ENCODE measurements around the gene IDH3B.
"Not testable (repeated sequence)": the region's sequence is repeated elsewhere in the genome, so short reads cannot be mapped to it uniquely, and the experiment has no call there.

The IDH3B gene

DNA sequence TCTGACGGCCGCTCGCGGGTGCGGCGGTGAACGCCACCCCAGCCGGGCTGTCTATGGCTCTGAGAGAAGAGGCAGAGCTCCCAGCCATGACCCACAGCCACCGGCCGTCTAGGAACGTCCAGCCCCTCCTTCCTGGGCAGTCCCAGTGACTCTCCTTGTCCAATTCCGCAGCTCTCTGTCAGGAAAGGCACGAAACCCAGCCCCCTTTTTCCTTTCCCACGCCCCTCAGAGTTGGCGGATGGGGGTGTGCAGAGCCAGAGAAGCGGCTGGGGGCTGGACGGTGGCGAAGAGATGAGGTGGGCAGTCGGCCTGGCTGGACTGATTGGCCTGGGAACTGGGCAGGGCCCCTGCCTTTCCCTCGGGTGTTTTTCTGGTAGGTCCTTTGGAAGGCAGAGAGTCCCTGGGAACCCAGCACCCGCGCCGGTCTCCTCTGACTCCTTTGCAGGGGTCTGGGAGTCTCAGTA lies 30.0 kb upstream of the IDH3B start:
- DNase-seq: no peak

DNA sequence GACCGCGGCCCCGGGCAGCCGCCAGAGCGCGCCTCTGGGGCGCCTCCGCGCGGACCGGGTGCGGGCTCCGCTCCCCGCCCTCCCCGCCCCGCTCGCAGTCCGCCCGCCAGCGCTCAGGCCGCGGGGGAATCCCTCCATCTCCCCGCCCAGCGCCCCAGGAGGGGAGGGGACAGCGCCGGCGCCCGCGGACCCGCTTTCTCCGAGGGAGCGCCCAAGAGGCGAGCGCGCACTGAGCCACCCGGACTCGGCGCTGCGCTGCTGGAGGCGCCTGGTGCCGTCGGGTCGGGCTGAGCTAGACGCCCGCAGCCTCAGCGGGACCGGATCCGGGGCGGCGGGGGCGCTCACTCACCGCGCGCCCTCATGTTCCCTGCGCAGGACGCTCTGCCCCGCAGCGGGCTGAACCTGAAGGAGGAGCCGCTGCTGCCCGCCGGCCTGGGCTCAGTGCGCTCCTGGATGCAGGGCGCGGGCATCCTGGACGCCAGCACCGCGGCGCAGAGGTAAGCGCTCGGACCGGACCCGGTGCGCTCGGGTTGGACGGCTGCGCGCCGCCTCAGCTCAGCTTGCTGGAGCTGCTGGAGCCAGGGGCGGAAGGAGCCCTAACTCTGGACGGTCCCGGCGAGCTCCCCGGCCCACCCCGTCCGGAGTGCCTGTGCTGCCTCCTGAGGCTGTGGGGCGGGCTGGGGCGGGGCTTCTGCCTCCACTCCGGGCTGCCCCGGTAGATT lies 29.4 kb upstream of the IDH3B start:
- no peak for DNase-seq

DNA sequence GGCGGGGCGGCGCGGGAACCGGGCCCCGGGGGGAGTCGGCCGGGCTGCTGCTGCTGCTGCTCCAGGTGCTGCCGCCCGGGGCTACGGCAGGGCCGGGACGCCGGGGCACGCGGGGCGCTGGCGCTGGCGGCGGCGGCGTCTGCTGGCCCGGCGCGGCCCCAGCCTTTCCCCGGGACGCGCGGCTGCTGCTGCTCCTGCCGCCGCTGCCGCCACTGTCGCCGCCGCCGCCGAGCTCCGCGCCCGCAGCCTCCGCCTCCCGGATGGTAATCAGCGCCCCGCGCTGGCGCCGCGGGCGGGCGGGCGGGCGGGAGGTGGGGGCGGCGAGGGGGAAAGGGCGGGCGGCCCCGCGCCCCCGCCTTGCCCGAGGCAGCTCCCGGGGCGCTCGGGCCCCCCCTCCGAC lies 28.9 kb upstream of the IDH3B start:
- no peak for DNase-seq

- DNase-seq: no peak
Observed at GRCh38 chr20:2692036-2692885, 28.2 kb upstream of the IDH3B start, which contains the start of gene EBF4. Gene EBF4 (plus strand): TSS chr20:2692780. CDS start chr20:2693646, 866 bp downstream.

GRCh38 chr20:2691663-2692035 lies 27.6 kb upstream of the IDH3B start:
- no peak for DNase-seq

- DNase-seq: no peak
Observed at GRCh38 chr20:2691127-2691526, 27.1 kb upstream of the IDH3B start.

- no peak for DNase-seq
Observed at GRCh38 chr20:2690718-2691117, 26.7 kb upstream of the IDH3B start.

DNA sequence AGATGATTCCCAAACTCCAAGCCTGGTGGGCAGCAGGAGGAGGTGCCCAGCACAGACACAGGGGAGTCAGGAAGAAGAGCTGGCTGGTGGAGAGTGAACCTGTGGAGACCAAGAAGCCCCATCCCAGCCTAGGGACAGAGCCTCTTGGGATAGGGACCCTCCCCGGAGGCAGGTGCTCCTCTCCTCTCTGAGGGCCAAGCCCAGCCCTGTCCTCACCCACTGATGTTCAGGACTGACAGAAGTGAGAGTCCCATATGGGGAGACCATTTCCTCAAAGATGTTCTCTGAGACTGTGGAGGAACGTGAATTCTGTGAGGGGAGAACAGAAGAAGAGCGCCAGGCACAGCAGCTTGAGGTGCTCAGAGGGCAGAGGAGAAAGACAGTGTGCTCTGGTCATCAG lies 26.2 kb upstream of the IDH3B start:
- no peak for DNase-seq

DNA sequence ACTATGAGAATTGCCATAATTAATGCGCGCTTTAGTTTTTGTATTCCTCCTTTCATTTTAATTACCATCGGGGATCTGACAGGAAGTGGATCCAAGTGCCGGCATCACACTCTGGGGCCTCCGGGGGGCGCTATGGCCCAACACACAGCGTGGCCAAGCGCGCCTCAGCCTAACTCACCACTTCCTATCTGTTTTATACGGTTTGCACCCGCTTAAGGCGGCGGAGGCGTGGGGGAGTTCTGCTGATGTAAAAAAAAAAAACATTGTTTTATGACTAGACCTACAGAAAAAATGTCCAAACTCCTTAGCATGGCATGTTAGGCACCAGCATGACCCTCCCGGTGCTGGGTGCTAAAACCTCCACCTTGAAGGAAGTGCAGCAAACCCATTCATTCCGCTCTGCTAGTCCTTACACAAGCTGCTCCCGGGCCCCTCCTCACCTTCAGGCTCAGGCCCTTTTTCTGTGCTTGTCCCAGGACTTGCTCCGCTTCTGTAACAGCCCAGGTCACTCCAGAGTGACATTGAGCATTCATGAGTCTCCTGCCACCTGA lies 24.1 kb upstream of the IDH3B start:
- peak; percentile 22 for DNase-seq

DNA sequence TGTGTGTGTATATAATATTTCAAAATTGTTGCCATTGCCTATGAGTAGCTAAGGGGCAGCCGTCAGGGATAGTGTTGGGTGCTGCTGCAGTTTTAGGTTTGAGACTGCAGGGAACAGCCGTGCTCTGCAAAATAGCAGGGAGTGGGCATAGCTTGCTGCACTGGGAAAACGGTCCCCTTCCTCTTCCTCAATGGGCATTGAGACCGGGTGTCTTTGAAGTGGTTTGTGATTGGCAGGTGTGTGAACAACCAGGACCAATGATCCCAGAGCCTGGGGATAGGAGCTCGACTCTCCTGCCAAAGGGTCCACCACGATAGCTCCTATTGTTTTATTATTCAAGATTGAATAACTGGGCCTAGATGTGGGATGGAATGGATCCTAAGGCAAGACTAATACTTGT lies 23.5 kb upstream of the IDH3B start:
- DNase-seq: no peak

- not testable (repeated sequence) for DNase-seq
Observed at GRCh38 chr20:2684817-2685216, 20.8 kb upstream of the IDH3B start.

GRCh38 chr20:2682040-2682439 lies 18.0 kb upstream of the IDH3B start:
- DNase-seq: not testable (repeated sequence)

GRCh38 chr20:2680046-2680445 lies 16.0 kb upstream of the IDH3B start:
- DNase-seq: no peak

- DNase-seq: no peak
Observed at GRCh38 chr20:2673453-2673852, 9.4 kb upstream of the IDH3B start.

DNA sequence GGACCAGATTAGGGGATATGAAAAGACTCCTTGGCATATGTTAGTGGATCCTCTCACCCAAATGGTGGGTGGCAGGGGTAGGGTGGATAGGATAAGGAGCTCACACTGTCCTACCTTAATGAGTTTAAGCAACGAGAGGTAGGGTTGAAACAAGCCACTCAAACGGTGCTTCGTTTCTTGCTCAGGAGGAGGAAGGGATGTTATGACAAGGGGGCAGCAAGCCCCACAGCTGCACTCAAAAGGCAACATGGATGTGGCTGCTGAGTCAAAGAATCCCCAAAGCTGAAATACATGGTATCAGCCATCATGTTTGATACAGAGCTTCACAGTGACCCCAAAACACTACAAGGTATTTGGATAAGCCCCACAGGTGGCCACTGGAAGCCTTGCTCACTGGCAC lies 8.4 kb upstream of the IDH3B start:
- no peak for DNase-seq

GRCh38 chr20:2671977-2672376 lies 8.0 kb upstream of the IDH3B start:
- no peak for DNase-seq

DNA sequence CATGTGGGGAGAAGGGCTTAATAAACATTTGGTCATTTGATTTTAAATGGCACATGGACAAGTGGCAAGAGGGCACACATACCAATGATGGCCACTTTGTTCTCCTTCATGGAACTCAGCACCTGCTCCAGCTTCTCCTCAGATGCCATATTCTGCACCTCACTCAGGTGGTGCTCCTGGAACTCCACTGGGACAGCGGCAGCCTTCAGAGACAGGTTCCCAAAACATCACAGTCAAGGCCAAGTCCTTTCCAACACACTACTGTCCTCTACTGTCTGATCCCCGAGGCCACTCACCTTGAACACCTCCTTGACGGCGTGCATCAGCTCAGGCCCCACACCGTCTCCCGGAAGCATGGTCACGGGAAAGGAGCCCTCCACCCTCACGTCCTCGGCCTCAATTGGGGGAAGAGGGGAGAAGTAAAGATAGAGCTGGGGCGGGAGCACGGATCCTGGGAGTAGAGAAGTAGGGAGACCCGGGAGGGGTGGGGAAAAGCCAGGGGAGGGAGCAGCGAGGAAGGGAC lies 591 bp downstream of the IDH3B start:
- no peak for DNase-seq

- DNase-seq: no peak
Observed at GRCh38 chr20:2659547-2659946, 4.5 kb downstream of the IDH3B start.

- no peak for DNase-seq
Observed at GRCh38 chr20:2658414-2659354, 5.3 kb downstream of the IDH3B start.

DNA sequence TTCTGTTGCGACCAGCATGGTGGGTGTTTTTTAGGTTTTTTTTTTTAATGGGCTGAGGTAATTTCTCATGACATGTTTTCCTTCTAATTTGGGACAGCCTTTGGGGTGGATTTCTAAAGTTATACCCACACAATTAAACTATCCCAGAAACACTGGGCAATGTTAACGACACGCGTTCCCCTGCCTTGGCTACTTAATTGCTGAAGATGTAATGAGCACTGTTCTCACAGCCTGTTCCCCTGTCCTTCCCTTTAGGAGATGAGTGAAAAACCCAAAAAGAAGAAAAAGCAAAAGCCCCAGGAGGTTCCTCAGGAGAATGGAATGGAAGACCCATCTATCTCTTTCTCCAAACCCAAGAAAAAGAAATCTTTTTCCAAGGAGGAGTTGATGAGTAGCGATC lies 6.3 kb downstream of the IDH3B start:
- DNase-seq: no peak

GRCh38 chr20:2657241-2657640 lies 6.8 kb downstream of the IDH3B start:
- no peak for DNase-seq

GRCh38 chr20:2656471-2657117 lies 7.4 kb downstream of the IDH3B start:
- DNase-seq: no peak

Data from NCI-H187 treated with DMSO at 0.1 percent for 48 hours (cell line).